Raji (cell line): ENCODE data around the gene SPRYD3.

Source experiments
- POLR2A ChIP-seq: IDR thresholded peaks from 2 replicates; pipeline ENCODE4 v1.6.1; 2011; ENCODE audit warnings: low read depth, low read length, control low read depth; ENCODE audit not compliant: insufficient read depth

SPRYD3 gene

GRCh38 chr12:53096089-53096741 lies 17.0 kb upstream of the SPRYD3 start:
- no peak for TF ChIP-seq POLR2A

GRCh38 chr12:53094394-53094787 lies 15.2 kb upstream of the SPRYD3 start:
- TF ChIP-seq POLR2A: no peak

- TF ChIP-seq POLR2A: no peak
Measured at GRCh38 chr12:53093777-53094393, 14.7 kb upstream of the SPRYD3 start.

- TF ChIP-seq POLR2A: no peak
Measured at GRCh38 chr12:53091756-53092155, 12.6 kb upstream of the SPRYD3 start.

- no peak for TF ChIP-seq POLR2A
Measured at GRCh38 chr12:53090554-53090953, 11.4 kb upstream of the SPRYD3 start.

- TF ChIP-seq POLR2A: no peak
Measured at GRCh38 chr12:53090105-53090504, 10.9 kb upstream of the SPRYD3 start.

GRCh38 chr12:53086361-53086760 lies 7.2 kb upstream of the SPRYD3 start:
- no peak for TF ChIP-seq POLR2A

GRCh38 chr12:53082637-53083175 lies 3.5 kb upstream of the SPRYD3 start:
- no peak for TF ChIP-seq POLR2A

GRCh38 chr12:53078425-53079225 lies 565 bp downstream of the SPRYD3 start:
- no peak; the same call in 1 of the 2 replicates for TF ChIP-seq POLR2A

GRCh38 chr12:53077030-53077429 lies 2.2 kb downstream of the SPRYD3 start:
- no peak for TF ChIP-seq POLR2A

GRCh38 chr12:53076461-53076860 lies 2.7 kb downstream of the SPRYD3 start:
- TF ChIP-seq POLR2A: no peak

GRCh38 chr12:53074999-53075370 lies 4.2 kb downstream of the SPRYD3 start:
- no peak for TF ChIP-seq POLR2A

- no peak for TF ChIP-seq POLR2A
Measured at GRCh38 chr12:53074283-53074998, 4.7 kb downstream of the SPRYD3 start.

- TF ChIP-seq POLR2A: no peak
Measured at GRCh38 chr12:53073881-53074280, 5.3 kb downstream of the SPRYD3 start.

GRCh38 chr12:53071591-53072551 lies 7.3 kb downstream of the SPRYD3 start:
- TF ChIP-seq POLR2A: no peak
